AG04449 (cell line): ENCODE data around the gene TMEM123.

Source experiments
- CTCF ChIA-PET: fragments of 350-600 bp; formaldehyde crosslinking; extraction: SDS; loops from one replicate; lab custom pipeline; 2021; ENCODE audit warnings: antibody characterized with exemption; lab: Yijun Ruan, JAX
- POLR2A ChIA-PET: fragments of 400-600, 350-600 bp; formaldehyde crosslinking; extraction: SDS; loops from one replicate; lab custom pipeline; 2020; ENCODE audit warnings: antibody characterized with exemption, inconsistent platforms; lab: Yijun Ruan, JAX
- DNase-seq: peaks from one replicate; pipeline ENCODE4 v3.0.0-alpha.2; 2010; ENCODE audit warnings: low read depth, low spot score
- H3K4me3 ChIP-seq: 2 replicates; pipeline ENCODE4 v1.5.1; 2011; ENCODE audit warnings: low read depth, mild to moderate bottlenecking, control low read depth, low read length
- CTCF ChIP-seq: IDR thresholded peaks from one replicate; pipeline ENCODE4 v1.5.1; 2011; ENCODE audit warnings: mild to moderate bottlenecking, moderate library complexity, low read length, control low read depth, inconsistent platforms; ENCODE audit not compliant: insufficient read depth; ENCODE audit errors: missing control alignments

TMEM123 gene

GRCh38 chr11:102413497-102413896 is 39.1 kb downstream of the TMEM123 start:
- no peak for DNase-seq
- ChIA-PET CTCF (interaction anchor here (1.1 to 1.4 kb wide), 2 partner anchors 23 to 78 kb away, joined by 3 to 6 read pairs; no protein-coding TSS in a partner anchor), POLR2A (no interaction called here)
- H3K4me3 ChIP-seq, result no peak overlapping the region
- TF ChIP-seq CTCF, result no peak

- no peak overlapping the region for H3K4me3 ChIP-seq
- no peak for DNase-seq
- ChIA-PET POLR2A (no interaction called here), CTCF (interaction anchor here (1.3 kb wide), 1 partner anchor 10 kb away, joined by 3 read pairs; no protein-coding TSS in a partner anchor)
- TF ChIP-seq CTCF, result no peak
Observed at GRCh38 chr11:102411142-102411541, 41.4 kb downstream of the TMEM123 start.

GRCh38 chr11:102410382-102410784 is 42.2 kb downstream of the TMEM123 start:
- DNase-seq, result no peak
- TF ChIP-seq CTCF, result no peak
- no peak overlapping the region for H3K4me3 ChIP-seq
- POLR2A ChIA-PET, result interaction anchor here (0.7 kb wide), 1 partner anchor 16 kb away, joined by 4 read pairs; no protein-coding TSS in a partner anchor
- CTCF ChIA-PET, result interaction anchor here (5.6 kb wide), 1 partner anchor 19 kb away, joined by 39 read pairs; no protein-coding TSS in a partner anchor

GRCh38 chr11:102408339-102408738 is 44.2 kb downstream of the TMEM123 start:
- POLR2A ChIA-PET, result no interaction called here
- no peak overlapping the region for H3K4me3 ChIP-seq
- no peak for TF ChIP-seq CTCF
- no peak for DNase-seq
- CTCF ChIA-PET, result interaction anchor here (1.0 to 5.6 kb wide), 4 partner anchors 12 to 80 kb away, joined by 3 to 39 read pairs (median 4); no protein-coding TSS in a partner anchor

- H3K4me3 ChIP-seq, result no peak overlapping the region
- TF ChIP-seq CTCF, result no peak
- ChIA-PET POLR2A (no interaction called here), CTCF (interaction anchor here (1.0 to 5.6 kb wide), 4 partner anchors 12 to 81 kb away, joined by 3 to 39 read pairs (median 4); no protein-coding TSS in a partner anchor)
- no peak for DNase-seq
Observed at GRCh38 chr11:102407901-102408300, 44.7 kb downstream of the TMEM123 start.

- no peak for TF ChIP-seq CTCF
- POLR2A ChIA-PET, result no interaction called here
- CTCF ChIA-PET, result interaction anchor here (0.9 to 5.6 kb wide), 5 partner anchors 15 to 261 kb away, joined by 3 to 39 read pairs (median 4); no protein-coding TSS in a partner anchor
Observed at GRCh38 chr11:102406099-102406498, 46.5 kb downstream of the TMEM123 start.

More at GRCh38 chr11:102406099-102406498, 46.5 kb downstream of the TMEM123 start:
- no peak overlapping the region for H3K4me3 ChIP-seq
- no peak for DNase-seq
